Putamen (tissue), 1 donor: Measurements from ENCODE around the gene ARFGAP3.

Source experiments
- DNase-seq: peaks from one replicate; pipeline ENCODE4 v3.0.0-alpha.2; 2016; ENCODE audit warnings: low spot score

ARFGAP3 gene, protein sequence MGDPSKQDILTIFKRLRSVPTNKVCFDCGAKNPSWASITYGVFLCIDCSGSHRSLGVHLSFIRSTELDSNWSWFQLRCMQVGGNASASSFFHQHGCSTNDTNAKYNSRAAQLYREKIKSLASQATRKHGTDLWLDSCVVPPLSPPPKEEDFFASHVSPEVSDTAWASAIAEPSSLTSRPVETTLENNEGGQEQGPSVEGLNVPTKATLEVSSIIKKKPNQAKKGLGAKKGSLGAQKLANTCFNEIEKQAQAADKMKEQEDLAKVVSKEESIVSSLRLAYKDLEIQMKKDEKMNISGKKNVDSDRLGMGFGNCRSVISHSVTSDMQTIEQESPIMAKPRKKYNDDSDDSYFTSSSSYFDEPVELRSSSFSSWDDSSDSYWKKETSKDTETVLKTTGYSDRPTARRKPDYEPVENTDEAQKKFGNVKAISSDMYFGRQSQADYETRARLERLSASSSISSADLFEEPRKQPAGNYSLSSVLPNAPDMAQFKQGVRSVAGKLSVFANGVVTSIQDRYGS

DNA sequence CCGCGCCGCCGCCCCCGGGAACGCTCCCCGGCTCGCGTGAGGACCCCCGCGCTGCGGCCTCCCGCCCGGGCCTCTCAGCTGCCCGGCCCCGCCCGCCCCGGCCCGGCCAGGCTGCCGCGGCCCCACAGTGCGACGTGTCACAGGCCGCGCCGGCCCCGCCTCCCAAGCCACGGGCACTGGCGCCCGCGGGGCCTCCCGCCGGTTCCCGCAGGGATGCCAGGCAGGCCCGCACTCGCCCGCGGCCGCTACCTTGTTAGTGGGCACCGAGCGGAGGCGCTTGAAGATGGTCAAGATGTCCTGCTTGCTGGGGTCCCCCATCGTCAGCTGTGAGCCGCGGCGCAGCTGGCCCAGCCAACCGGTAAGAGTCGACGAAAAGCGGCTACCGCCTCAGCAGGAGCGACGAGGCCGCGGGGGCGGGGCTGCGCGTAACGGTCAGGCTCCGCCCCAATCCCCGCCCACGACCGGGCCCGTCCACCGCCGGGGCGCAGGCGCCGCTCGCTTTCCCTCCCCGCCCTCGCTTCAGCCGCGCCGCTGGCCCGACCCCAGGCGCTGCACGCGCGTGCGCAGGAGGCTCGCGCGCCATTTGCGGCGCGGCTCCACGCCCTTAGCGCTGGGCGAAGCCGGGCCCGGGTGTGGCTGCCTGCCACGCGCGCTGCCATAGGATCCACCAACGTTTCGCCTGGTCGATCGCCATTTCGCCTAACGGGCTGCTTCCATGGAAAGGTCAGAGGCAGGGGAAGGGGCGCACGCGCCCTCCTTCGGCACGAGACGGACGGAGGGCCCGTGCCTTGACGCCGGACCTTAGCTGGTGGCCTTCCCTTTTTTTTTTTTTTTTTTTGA is at the start of gene ARFGAP3:
TSS of gene ARFGAP3 (minus strand) at position 409 of the 840 bp plus-strand sequence. CDS start at position 318, 91 bp downstream.
- DNase-seq, result peak; percentile 93

DNA sequence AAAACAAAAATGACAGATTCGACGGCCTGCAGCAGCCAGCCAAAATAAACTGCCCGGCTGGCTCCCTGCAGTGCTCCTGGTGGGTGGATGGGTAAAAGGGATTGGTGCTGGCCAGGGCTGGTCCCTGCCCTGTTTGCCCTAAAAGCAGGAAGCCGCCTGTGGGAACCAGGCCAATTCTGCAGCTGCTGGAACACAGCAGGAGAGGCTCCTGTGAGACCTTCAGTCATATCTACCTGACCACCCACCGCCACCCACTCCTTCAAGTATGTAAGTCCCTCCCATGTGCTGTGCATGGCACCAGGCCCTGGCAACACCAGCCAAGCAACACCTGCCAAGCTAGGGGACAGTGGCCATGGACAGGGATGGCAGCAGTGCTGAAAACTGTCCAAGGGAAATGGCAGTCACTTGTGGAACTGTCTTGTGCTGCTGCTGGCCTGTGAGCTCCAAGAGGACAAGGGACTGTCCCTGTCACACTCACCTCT is 48.7 kb upstream of the ARFGAP3 start:
- no peak for DNase-seq

DNA sequence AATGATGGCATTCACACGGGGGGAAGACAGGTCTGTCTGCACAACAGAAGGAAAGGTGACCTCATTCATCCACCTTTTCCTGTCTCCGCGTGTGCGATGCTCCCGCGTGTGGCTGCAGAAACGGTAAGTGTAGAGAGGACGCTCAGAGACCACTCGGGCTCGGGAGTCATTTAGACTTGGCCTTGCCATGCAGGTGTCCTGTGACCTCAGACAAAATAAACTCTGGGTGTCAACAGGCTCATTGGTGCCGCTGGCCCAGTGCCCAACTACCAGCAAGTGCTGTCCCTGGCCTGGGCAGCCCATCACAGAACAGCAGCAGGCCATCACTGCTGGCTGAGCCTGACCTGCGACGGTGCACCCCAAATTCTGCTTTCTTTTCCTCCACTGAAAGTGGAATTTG is 48.1 kb upstream of the ARFGAP3 start:
- DNase-seq, result no peak

DNA sequence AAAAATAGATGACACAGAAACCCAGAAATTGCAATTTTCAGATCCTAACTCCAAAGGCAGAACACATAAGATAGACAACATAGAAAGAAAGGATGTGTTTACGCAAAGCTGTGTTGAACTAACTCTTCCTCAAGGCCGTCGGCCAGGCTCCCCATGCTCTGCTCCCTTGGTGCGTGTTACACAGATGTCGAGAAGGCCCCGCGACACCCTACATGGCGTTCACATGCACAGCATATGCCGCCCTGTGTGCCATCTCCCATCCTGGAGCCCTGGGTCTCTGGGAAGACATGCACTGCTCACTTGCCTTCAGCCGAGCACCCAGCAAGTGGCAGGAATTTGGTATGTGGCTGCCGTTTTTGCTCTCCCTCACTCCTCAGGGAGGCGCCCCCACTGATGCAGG is 47.0 kb upstream of the ARFGAP3 start:
- DNase-seq, result no peak

DNA sequence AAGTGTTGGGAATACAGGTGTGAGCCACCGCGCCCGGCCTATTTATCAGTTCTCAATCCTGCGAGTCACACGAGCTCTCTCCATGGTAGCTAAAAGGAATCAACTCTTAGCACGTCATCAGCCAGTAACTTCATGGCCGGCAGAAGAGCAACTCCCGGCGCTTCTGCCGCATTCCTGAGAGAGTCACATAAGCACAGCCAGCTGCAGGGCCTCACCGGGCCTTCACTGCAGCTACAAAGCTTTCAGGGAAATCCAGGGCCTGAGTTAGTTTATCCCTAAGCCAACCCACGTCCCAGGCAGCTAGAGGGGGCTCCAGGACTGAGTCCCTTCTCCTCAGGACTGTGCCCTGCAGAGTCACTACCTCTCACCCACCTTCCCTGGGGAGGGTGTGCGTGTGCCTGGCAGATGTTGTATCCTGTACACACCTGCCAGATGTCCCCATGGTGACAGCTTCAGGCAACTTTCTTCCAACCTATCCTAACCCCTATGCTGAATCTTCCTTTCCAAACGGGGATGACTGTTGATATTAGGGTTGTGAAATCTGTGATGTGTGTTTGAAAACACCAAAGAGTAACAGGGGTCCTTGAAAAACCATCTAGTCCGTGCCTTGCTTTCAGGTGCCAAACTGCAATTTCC is 45.9 kb upstream of the ARFGAP3 start:
- no peak for DNase-seq

DNA sequence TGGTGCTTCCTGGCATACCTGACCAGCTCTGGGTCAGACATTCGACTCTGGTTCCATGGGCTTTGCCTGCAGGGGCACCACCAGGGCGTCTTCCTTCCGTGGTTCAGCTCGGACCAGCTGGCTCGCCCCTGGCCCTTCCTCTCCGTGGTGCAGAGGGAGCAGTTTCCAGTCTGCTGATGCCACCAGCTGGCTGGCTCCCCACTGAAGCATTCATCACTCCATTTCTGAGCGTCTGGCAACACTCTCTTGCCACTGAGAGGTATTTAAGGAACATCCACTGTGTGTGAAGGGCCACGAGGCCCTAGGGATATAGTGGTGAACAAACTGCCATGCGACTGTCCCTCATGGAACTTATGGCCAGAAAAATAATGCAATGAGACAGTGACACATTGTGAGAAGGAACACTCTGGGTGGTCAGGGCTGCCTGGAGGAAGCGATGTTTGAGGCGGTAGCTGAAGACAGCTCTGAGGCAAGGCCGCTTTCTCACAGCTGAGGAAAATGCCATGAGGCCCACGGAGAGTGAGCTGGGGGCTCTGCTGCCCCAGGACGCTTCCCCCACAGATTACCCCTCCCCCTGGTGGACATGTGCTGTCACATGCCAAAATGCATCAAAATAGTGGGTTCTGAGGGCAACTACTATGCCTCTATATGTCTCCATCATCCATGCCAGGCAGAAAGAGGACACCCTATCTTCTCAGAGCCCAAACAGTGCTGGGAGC is 44.9 kb upstream of the ARFGAP3 start:
- DNase-seq, result no peak

DNA sequence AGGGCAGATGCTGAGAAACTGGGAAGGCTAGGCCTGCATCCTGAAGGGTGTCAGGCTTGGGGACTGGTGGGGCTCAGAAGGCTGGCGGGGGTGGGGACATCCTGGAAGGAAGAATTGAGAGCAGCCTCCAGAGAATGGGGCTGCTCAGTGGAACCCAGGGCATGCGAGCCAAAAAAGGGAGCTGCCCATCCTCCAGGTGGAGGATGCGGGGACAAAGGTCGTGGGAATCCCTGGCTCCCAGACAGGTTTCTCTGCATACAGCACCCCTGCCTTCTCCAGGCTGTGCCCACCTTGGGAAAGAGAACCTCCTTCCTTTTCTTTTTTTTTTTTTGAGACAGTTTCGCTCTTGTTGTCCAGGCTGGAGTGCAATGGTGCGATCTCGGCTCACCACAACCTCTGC is 40.9 kb upstream of the ARFGAP3 start:
- no peak for DNase-seq

DNA sequence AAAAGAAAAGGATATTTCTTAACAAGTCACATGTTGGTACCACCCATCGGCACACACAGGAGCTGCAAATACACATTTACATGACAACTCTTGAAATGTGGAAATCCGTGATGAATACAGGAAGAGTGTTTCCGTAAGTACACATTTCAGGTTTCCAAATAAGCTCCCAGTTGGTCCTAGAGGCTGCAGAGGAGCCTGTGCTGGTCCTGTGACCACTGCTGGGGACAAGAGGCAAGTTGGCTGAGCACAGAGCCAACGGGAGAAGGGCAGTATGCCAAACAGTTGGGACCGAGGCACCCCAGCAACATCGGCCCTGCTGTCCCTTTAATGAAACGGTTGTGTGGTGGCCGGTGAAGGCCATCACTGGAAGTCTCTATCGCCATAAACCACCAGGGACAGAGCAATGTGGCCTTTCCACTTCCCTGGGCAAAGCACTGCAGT is 38.5 kb upstream of the ARFGAP3 start:
- peak; percentile 26 for DNase-seq

DNA sequence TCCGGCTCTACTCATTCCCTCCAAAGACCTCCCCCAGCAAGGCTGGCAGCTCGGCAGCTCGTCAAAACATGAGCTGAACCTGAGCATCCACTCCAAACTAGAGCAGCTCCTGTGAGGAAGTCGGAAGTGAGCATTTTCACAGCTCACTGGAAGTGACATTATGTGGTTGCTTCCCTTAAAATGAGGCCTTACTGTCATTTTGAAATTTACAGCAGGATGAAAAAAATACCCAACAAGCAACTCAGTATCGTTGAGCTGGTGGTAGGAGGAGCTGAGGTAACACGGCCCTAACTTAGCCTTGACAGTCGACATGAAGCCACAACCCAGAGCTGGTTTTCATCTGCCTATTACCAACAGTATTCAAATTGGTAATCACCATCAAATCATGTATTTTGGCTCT is 38.0 kb upstream of the ARFGAP3 start:
- no peak for DNase-seq

DNA sequence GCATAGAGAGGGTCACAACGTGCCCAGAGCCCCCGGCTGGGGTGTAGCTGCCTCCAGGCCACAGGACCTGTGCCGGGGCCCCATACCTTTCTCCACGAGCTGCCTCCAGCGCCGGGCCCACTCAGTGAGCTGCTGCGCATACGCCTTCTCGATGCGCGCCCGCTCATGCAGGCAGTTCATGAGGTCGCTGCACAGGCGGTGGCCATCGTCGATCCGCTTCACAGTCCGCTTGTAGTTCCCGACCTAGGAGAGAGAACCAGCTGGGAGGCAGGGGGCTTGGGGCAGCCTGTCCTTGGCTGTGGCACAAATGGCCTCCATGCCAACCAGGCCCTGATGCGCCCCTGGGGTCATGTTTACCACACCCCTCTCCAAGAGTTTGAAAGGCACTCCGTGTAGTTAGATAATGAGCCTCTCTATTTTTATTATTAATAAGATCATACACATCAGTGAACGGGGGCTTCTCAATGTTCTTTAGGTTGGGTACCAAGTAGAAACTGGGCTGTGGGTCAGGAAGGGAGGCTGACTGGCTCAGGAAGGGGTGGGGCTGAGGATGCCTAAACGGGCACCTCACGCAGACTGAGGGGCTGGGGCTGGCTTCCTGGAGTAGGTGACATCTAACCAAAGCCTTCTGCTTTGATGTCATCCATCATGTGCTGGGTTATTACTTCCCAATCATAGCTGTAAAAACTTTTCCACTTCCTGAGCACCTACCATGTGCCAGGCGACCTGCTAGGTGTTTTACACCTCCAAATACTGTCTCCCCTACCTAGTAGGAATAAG is 36.5 kb upstream of the ARFGAP3 start:
- no peak for DNase-seq

DNA sequence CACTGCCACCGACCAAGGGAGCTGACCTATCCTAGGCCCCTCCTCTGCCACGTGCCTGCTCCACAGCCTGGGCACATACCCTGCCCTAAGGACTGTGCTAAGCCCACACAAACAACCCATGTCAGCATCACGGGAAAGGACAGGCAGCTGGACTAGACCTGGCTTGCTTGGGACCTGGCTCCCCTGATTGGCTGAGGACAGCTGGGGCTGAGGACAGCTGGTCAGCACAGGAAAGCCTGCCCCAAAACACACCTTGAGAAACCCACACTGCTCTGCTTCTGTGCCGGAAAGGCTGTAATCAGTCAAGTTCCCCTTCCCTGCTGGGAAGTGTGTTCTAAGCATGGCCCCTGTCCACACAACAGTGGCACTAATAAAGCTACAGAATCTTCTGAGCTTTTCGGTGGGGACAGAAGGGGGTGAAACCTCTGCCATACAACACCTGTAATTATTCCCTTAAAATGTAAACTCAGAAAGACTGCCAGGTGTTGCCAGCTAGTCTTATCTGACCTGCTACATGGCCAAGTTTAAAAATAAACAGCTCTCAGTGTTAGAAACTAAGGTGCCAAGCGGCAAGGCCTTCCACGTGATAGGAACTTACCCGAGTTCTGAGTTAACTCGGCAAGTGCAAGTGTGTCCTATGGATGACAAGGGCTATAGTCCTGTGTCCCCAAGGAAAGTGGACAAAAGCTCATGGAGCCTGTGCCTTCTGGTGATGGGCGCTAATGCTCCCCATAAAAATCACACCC is 35.7 kb upstream of the ARFGAP3 start:
- no peak for DNase-seq

DNA sequence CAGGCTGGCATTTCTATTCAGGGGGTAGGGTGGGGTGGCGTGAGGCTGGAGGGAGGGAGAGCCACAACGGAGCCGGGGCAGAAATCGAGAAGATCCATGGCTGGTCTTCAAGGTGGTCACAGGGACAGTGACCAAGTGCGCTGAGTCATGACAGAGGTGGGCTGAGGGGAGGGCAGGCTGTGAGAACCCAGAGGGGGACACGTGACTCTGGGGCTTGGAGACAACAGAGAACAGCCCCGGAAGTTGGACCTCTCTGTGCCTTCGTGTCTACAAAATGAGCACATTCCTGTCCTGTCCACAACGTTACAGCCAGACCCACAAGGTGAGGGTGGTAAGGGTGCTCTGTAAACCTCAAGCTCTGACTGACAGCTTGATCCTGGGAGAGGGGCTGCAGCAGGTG is 35.1 kb upstream of the ARFGAP3 start:
- no peak for DNase-seq

DNA sequence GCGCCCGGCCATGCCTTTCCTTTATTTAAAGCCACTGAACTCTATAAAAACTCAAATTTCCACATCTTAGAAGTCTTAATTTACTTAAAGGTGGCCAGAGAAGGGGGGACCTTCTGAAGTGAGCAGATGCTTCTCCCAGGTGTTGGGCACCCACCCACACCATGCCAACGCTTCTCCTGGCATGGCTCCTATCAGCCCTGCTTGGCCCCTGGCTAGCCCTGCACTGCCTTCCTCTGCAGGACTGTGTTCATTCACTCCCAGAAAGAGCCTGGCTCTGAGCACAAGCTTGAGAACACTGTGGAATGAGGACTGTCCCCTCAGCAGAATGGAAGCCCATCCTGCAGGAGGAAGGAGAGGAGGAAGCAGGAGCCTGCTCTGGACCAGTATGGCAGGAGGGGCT is 34.6 kb upstream of the ARFGAP3 start:
- DNase-seq, result no peak

DNA sequence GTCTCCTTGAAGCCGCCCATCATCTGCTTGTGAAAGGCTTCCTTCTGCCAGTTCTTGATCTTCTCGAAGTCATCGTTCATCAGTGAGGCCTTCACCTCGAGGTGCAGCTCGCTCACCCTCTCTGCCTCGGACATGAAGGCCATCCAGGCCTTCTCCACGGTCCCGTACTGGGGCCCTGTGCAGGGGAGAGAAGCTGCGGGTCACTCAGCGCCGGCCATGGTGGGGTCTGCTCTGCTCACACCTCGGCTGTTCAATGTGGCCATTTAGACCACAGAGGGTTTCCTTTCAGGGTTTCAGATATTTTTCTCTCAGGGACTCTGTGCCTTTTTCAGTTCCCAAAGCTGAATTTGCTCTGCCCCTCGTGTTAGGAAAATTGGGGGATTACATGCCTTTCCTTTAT is 33.9 kb upstream of the ARFGAP3 start:
- no peak for DNase-seq

DNA sequence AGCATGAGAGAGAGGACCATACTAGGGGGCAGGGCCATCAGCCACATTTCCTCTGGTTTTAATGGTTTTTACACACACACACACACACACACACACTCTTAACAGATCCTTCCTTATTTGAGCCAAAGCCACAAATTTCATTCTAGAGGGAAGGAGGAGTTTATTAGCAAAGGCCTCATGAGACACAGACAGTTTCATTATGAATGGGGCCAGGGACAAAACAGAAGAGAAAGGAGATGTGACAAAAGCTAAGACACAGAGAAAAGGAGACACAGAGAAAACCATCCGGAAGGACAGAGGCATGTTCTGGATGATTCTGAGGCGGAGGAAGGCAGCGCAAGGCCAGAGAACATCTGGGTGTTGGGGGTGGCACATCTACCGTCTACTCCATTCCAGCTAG is 32.2 kb upstream of the ARFGAP3 start:
- peak; percentile 46 for DNase-seq

DNA sequence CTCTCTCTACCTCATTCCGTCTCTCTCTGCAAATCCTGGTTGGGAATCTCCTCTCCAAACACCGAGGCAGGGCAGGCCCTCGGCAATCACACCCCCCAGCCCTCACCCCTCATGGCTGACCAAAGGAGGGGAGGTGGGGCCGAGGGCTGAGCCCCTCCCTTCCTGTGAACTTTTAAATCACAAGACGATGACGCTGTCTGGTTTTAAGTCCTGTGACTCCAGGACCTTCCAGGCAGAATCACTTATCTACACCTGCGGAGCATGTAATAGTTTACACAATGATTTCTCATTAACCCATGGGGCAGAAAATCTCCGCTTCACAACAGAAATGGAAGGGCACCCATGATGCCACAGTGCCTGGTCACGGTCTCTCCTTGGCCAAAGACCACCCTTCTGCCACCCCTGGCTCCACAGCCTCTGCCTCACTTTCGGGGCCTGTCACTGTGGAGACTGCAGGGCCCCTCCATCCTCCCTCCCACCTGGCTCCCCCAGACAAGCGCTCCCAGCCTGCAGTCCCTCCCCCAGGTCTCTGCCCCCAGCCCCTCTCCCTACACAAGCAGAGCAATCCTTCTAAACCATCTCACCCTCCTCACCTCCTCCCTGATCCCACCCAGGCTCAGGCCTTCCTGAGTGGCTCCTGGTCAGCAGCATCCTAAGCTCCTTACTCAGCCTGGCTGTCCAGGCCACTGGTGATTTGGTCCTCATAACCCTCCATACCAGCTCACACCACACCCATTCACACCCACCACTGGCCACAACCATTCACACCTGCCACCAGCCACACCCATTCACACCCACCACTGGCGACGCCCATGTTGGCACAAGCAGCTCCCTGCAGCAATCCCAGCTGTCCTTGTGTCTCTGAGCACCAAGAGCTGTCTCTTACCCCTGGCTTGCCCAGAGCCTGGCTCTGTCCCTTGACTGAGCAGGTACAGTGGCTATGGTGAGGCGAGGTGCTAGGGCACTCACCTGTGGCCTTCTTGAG is 30.7 kb upstream of the ARFGAP3 start:
- no peak for DNase-seq

DNA sequence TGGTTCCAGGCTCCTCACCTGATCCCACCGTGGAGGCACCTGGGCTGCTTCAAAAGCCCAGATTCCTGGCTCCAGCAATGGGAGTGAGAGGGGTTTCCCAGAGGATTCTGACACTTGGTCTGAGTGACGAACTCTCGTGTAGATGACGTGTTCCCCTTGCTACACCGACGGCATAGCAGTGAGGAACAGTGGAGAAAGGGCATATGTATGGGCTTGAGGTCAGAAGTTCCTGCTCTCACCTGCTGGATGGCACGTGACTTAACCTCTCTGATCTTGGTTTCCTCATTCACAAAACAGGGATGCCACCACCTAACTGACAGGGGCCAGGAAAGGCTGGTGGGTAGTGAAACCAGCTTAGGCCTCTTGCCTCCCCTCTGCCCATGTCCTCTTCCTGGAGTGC is 30.0 kb upstream of the ARFGAP3 start:
- DNase-seq, result no peak

DNA sequence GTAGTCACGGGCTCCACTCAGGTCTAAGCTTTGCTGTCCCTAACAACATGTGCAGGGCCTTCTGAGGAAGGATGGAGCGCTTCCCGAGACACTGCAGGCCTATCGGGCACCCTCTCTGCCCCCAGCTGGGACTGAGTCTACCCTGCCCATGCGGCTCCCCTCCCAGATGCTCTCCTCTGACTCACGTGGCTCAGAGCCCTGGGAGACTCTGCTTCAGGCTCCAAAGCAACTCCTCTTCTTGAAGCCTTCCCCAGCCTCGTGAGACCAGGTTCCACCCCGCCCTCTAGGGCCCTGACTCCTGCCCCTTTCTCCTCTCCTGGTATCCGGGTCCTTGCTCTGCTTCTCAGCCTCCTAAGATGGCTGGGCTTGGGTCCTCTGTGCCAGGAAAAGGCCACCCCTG is 28.4 kb upstream of the ARFGAP3 start:
- DNase-seq, result no peak
